HT1080 (cell line): ENCODE measurements around the gene SCTR. TPM values are rescaled to one million over a fixed set of nuclear protein-coding genes. Genes with fewer than 3 reads are reported as not detected.

Experiments used
- DNase-seq: peaks from one replicate; pipeline ENCODE4 v3.0.0-alpha.2; 2015; ENCODE audit warnings: low read depth
- total RNA-seq: library from RNA; depleted of rRNA; stranded (reverse); fragments of >200 nt; shearing (Covaris generic); gene quantifications from 2 replicates; pipeline ENCODE4 v1.2.3, GENCODE V29; 2014

The SCTR gene
- total RNA-seq, 1 experiment from 2014 or later: not detected

GRCh38 chr2:119448427-119449141 lies 75.7 kb downstream of the SCTR start:
- no peak for DNase-seq

GRCh38 chr2:119446037-119446436 lies 78.2 kb downstream of the SCTR start:
- DNase-seq: no peak

- no peak for DNase-seq
Measured at GRCh38 chr2:119442850-119443249, 81.4 kb downstream of the SCTR start.

- no peak for DNase-seq
Measured at GRCh38 chr2:119442226-119442619, 82.1 kb downstream of the SCTR start.

GRCh38 chr2:119441376-119442225 lies 82.7 kb downstream of the SCTR start:
- DNase-seq: no peak

- no peak for DNase-seq
Measured at GRCh38 chr2:119440873-119441272, 83.4 kb downstream of the SCTR start.

GRCh38 chr2:119440501-119440870 lies 83.8 kb downstream of the SCTR start:
- no peak for DNase-seq

- no peak for DNase-seq
Measured at GRCh38 chr2:119439574-119440500, 84.4 kb downstream of the SCTR start.

GRCh38 chr2:119438726-119439284 lies 85.5 kb downstream of the SCTR start:
- no peak for DNase-seq

- DNase-seq: no peak
Measured at GRCh38 chr2:119438128-119438656, 86.1 kb downstream of the SCTR start.

GRCh38 chr2:119436993-119437772 lies 87.1 kb downstream of the SCTR start:
- DNase-seq: no peak

- no peak for DNase-seq
Measured at GRCh38 chr2:119435953-119436297, 88.4 kb downstream of the SCTR start.

- DNase-seq: no peak
Measured at GRCh38 chr2:119435081-119435952, 89.0 kb downstream of the SCTR start.

- DNase-seq: no peak
Measured at GRCh38 chr2:119434664-119435063, 89.6 kb downstream of the SCTR start.

- DNase-seq: no peak
Measured at GRCh38 chr2:119433636-119434327, 90.5 kb downstream of the SCTR start.

- no peak for DNase-seq
Measured at GRCh38 chr2:119432851-119433522, 91.3 kb downstream of the SCTR start.

- DNase-seq: peak; percentile 41
Measured at GRCh38 chr2:119431976-119432850, 92.1 kb downstream of the SCTR start.
